ENCODE results near the gene NSUN6. TPM values are rescaled to one million over a fixed set of nuclear protein-coding genes. Genes with fewer than 3 reads are reported as not detected.

Gene NSUN6
- total and polyA plus RNA-seq, 10 of the 15 experiments (the other 5 are each of a cell fraction or from before 2014, with no cell fraction given), result 10.2 to 25.0 (median 15.6) TPM

DNA sequence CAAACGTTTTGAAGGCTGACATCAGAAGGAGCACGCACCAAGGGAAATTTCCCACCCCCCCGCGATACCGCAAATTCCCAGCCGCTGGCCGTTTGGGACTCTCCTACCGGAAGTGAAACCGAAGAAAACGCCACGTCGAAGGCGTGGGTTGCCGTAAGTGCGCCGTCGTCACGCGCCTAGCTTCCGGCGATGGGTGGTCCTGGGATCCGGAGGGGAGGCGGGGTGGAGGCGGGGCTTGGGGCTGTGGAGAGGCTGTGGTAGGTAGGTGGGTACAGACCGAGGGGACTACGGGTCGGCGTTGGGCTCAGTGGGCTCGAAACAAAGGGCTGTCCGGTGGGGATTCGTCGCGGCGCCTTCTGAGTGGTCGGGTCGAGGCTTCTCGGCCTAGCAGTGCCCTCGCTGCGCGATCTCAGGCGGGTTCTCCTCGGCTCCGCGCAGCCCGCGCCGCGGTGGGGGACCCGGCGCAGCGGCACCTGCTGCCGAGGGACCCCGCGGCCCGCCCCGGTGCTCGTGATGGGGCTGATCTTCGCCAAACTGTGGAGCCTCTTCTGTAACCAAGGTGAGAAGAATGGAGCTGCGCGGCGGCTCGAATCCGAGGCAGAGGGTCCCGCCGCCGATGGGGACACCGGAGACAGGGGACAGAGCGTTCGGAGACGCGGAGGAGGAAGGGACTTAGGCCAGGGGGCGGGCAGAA lies 7.9 kb upstream of the NSUN6 start, which contains the start of gene ARL5B (continued):
- TF ChIP-seq, protein P1, sequence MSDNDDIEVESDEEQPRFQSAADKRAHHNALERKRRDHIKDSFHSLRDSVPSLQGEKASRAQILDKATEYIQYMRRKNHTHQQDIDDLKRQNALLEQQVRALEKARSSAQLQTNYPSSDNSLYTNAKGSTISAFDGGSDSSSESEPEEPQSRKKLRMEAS (IDR thresholded peaks at IDR 0.05; ENCODE audit: low read depth, low read length), result peak; percentile 11; the same call in 1 of the 2 replicates
- TF ChIP-seq ESRRA (IDR thresholded peaks at IDR 0.05; ENCODE audit: low read length), result no peak
- peak; percentile 52 for TF ChIP-seq HCFC1 (IDR thresholded peaks at IDR 0.05; ENCODE audit: low read length)
- TF ChIP-seq, protein P2, sequence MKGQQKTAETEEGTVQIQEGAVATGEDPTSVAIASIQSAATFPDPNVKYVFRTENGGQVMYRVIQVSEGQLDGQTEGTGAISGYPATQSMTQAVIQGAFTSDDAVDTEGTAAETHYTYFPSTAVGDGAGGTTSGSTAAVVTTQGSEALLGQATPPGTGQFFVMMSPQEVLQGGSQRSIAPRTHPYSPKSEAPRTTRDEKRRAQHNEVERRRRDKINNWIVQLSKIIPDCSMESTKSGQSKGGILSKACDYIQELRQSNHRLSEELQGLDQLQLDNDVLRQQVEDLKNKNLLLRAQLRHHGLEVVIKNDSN (IDR thresholded peaks at IDR 0.05; ENCODE audit: borderline replicate concordance, extremely low read length, insufficient read depth, low read depth, low read length), result peak; percentile 50
- TF ChIP-seq BACH1 (IDR thresholded peaks at IDR 0.05; ENCODE audit: borderline replicate concordance), result peak; percentile 66; the same call in 1 of the 2 replicates
- TF ChIP-seq ZSCAN29 (IDR thresholded peaks at IDR 0.05), result 0 out of 2 replicates have a peak, but pooled peaks have one; percentile 51
- TF ChIP-seq, protein P3, sequence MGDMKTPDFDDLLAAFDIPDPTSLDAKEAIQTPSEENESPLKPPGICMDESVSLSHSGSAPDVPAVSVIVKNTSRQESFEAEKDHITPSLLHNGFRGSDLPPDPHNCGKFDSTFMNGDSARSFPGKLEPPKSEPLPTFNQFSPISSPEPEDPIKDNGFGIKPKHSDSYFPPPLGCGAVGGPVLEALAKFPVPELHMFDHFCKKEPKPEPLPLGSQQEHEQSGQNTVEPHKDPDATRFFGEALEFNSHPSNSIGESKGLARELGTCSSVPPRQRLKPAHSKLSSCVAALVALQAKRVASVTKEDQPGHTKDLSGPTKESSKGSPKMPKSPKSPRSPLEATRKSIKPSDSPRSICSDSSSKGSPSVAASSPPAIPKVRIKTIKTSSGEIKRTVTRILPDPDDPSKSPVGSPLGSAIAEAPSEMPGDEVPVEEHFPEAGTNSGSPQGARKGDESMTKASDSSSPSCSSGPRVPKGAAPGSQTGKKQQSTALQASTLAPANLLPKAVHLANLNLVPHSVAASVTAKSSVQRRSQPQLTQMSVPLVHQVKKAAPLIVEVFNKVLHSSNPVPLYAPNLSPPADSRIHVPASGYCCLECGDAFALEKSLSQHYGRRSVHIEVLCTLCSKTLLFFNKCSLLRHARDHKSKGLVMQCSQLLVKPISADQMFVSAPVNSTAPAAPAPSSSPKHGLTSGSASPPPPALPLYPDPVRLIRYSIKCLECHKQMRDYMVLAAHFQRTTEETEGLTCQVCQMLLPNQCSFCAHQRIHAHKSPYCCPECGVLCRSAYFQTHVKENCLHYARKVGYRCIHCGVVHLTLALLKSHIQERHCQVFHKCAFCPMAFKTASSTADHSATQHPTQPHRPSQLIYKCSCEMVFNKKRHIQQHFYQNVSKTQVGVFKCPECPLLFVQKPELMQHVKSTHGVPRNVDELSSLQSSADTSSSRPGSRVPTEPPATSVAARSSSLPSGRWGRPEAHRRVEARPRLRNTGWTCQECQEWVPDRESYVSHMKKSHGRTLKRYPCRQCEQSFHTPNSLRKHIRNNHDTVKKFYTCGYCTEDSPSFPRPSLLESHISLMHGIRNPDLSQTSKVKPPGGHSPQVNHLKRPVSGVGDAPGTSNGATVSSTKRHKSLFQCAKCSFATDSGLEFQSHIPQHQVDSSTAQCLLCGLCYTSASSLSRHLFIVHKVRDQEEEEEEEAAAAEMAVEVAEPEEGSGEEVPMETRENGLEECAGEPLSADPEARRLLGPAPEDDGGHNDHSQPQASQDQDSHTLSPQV (IDR thresholded peaks at IDR 0.05), result 0 out of 2 replicates have a peak, but pooled peaks have one; percentile 27
- TF ChIP-seq NRF1 (conservative IDR thresholded peaks at IDR 0.05; ENCODE audit: low read depth, low read length), result no peak
- TF ChIP-seq CREM (IDR thresholded peaks at IDR 0.05; ENCODE audit: low read depth), result peak; percentile 94
- no peak for TF ChIP-seq PAX8 (IDR thresholded peaks at IDR 0.05)
- 0 out of 4 replicates have a peak, but pooled peaks of 1 of the 2 experiments have one; percentile 6 for TF ChIP-seq SRF (IDR thresholded peaks at IDR 0.05; ENCODE audit: low read depth in 2 of 2, low read length in 2 of 2)
- peak; percentile 65 for TF ChIP-seq RAD51 (IDR thresholded peaks at IDR 0.05)
- TF ChIP-seq, protein P4, sequence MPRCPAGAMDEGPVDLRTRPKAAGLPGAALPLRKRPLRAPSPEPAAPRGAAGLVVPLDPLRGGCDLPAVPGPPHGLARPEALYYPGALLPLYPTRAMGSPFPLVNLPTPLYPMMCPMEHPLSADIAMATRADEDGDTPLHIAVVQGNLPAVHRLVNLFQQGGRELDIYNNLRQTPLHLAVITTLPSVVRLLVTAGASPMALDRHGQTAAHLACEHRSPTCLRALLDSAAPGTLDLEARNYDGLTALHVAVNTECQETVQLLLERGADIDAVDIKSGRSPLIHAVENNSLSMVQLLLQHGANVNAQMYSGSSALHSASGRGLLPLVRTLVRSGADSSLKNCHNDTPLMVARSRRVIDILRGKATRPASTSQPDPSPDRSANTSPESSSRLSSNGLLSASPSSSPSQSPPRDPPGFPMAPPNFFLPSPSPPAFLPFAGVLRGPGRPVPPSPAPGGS (IDR thresholded peaks at IDR 0.05; ENCODE audit: borderline replicate concordance, insufficient read depth, low read depth, low read length, poor library complexity, severe bottlenecking), result peak; percentile 90
- TF ChIP-seq, protein P5, sequence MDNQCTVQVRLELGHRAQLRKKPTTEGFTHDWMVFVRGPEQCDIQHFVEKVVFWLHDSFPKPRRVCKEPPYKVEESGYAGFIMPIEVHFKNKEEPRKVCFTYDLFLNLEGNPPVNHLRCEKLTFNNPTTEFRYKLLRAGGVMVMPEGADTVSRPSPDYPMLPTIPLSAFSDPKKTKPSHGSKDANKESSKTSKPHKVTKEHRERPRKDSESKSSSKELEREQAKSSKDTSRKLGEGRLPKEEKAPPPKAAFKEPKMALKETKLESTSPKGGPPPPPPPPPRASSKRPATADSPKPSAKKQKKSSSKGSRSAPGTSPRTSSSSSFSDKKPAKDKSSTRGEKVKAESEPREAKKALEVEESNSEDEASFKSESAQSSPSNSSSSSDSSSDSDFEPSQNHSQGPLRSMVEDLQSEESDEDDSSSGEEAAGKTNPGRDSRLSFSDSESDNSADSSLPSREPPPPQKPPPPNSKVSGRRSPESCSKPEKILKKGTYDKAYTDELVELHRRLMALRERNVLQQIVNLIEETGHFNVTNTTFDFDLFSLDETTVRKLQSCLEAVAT (IDR thresholded peaks at IDR 0.05), result no peak; the same call in 1 of the 2 replicates
- peak; percentile 93 for TF ChIP-seq RELA (IDR thresholded peaks at IDR 0.05; ENCODE audit: borderline replicate concordance, partially characterized antibody)
- TF ChIP-seq MTA3 (IDR thresholded peaks at IDR 0.05; ENCODE audit: borderline replicate concordance, low read length), result peak; percentile 71; the same call in 1 of the 2 replicates
- TF ChIP-seq RAD21 (IDR thresholded peaks at IDR 0.05; ENCODE audit: insufficient read depth, low read depth, low read length), result no peak
- TF ChIP-seq JUND (IDR thresholded peaks at IDR 0.05; ENCODE audit: low read depth, low read length), result no peak
- peak; percentile 78 for TF ChIP-seq CHD2 (IDR thresholded peaks at IDR 0.05; ENCODE audit: borderline replicate concordance, low read depth, low read length)
- TF ChIP-seq GABPA (IDR thresholded peaks at IDR 0.05; ENCODE audit: low read depth), result peak; percentile 80
- TF ChIP-seq SP1 (IDR thresholded peaks at IDR 0.05; ENCODE audit: low read depth, low read length), result peak; percentile 74

Measured in GM12878 (cell line).